Right cardiac atrium (tissue), 5 donors: ENCODE results near the gene CTNS. TPM values are rescaled to one million over a fixed set of nuclear protein-coding genes. Genes with fewer than 3 reads are reported as not detected.

ENCODE experiments used
- ATAC-seq, 2 donors: fragments of 200-7000 bp; cut with Tn5 transposase; one replicate each; pipeline versions ENCODE4 v1.8.0 to v1.9.1; 2020; ENCODE audit warnings: moderate library complexity in 2 of 2, mild to moderate bottlenecking in 1 of 2
- DNase-seq, 3 donors: peaks; one replicate each; pipeline ENCODE4 v3.0.0-alpha.2; 2020
- H3K27ac ChIP-seq: one replicate; pipeline ENCODE4 v1.5.1; 2013; ENCODE audit warnings: mild to moderate bottlenecking, low read length, control low read depth, moderate library complexity
- H3K27me3 ChIP-seq: one replicate; pipeline ENCODE4 v1.6.1; 2013; ENCODE audit not compliant: control insufficient read depth, insufficient read depth
- H3K4me1 ChIP-seq: one replicate; pipeline ENCODE4 v1.6.1; 2013; ENCODE audit warnings: low read length; ENCODE audit not compliant: control insufficient read depth, insufficient read depth
- H3K4me3 ChIP-seq: one replicate; pipeline ENCODE4 v1.5.1; 2013; ENCODE audit warnings: low read length, control low read depth
- H3K9me3 ChIP-seq: one replicate; pipeline ENCODE4 v1.6.1; 2013; ENCODE audit warnings: low read length; ENCODE audit not compliant: control insufficient read depth
- whole genome bisulfite sequencing: extraction: QIAGEN DNeasy Blood & Tissue Kit; methylation state at CpG from one replicate; pipeline ENCODE4 v1.1.7; 2013; 5-methylcytosine and 5-hydroxymethylcytosine counted together
- intact Hi-C, 4 donors: fragments of 100-400 bp; cut with DNase I; formaldehyde crosslinking; loops; one replicate each; pipeline versions ENCODE4 v1.11.0 to v1.14.0; 2022 to 2023
- polyA plus RNA-seq: library from polyadenylated mRNA; stranded (reverse); fragments of 200-250 nt; gene quantifications from one replicate; pipeline ENCODE4 v1.2.3, GENCODE V29; 2013
- total RNA-seq, 4 donors: library from RNA; stranded (reverse); fragmentation: NEBNext Ultra II Directional; extraction: Animal tissue kit (Norgen Biotek cat#: 25700); gene quantifications; one replicate each; pipeline ENCODE4 v1.2.1, GENCODE V29; 2021
- donor health status: healthy with polysubstance abuse.
- donor health status: DM: no; HTN: yes; CAD: no.
- donor health status: DM: no; HTN: no; CAD: no.
- donor health status: DM: no; HTN: yes; CAD: no; lungs with severe emphysema.
- donor health status: DM: yes; HTN: yes; CAD: no.

Gene CTNS
- total and polyA plus RNA-seq, 5 donors, result 7.4 to 10.5 (median 7.9) TPM

DNA sequence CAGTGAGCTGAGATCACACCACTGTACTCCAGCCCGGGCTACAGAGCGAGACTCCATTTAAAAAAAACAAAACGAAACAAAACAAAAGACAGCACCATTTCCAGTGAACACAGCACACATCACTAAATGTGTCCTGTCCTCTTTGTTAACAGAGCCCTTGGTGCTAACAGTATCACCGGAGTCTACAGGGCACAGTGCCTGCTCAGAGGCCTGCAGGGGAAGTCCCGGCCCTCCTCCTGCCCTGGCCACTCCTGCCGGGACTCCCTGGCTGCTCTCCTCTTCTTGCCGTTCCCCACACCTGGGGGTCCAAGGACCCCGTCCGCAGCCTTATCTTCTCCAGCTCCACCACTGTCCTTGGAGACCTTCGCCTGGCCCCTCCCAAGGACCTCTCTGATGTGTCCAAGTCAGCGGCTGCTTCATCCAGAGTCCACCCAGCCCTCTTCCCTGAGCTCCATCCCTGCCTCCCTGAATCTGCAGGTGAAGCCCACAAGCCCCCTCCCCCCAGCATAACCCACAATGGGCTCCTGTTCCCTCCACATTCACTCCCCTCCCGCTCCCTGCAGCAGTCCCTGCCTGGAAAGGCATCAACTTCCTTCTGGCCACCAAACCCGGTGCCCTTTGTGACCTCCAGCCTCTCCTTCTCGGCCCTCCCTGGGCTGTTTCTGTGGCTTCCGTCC is 35.9 kb upstream of the CTNS start:
- WGBS, result 85% methylated on average over 15 of the region's 15 CpGs
- intact Hi-C loops, result no loop called here
- Histone ChIP-seq H3K9me3 (no peaks in the 10 kb centered on the region), H3K4me1 (no peaks in the 10 kb centered on the region), H3K27me3 (no peaks in the 10 kb centered on the region), H3K4me3 (no peak overlapping the region), H3K27ac (no peak overlapping the region)
- no peak for DNase-seq
- no peak for ATAC-seq

DNA sequence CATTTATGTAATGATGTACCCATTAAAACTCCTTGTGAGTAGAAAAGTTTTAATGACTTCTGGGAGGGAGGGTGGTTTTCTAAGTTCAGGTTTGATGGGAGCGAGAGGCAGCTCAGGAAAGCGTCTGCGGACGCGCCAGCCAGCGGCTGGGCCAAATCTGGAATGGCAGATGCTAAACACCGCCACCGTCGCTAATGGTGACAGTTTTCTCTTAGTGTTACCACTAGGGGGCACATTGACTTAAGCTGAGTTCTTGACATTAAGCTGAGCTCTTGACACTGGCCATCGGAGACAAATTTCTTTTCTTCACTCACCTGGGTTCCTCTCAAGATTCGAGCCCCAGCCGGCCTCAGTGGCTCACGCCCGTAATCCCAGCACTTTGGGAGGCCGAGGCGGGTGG is 34.1 kb upstream of the CTNS start:
- H3K9me3 ChIP-seq, result no peaks in the 10 kb centered on the region
- 62% methylated on average over 16 of the region's 16 CpGs for whole genome bisulfite sequencing
- intact Hi-C loops, result no loop called here
- H3K27me3 ChIP-seq, result no peaks in the 10 kb centered on the region
- ATAC-seq (peak in 1 of 2 donors; percentile 45), DNase-seq (no peak)
- H3K4me1 ChIP-seq, result no peaks in the 10 kb centered on the region
- no peak overlapping the region for H3K4me3 ChIP-seq
- no peak overlapping the region for H3K27ac ChIP-seq

DNA sequence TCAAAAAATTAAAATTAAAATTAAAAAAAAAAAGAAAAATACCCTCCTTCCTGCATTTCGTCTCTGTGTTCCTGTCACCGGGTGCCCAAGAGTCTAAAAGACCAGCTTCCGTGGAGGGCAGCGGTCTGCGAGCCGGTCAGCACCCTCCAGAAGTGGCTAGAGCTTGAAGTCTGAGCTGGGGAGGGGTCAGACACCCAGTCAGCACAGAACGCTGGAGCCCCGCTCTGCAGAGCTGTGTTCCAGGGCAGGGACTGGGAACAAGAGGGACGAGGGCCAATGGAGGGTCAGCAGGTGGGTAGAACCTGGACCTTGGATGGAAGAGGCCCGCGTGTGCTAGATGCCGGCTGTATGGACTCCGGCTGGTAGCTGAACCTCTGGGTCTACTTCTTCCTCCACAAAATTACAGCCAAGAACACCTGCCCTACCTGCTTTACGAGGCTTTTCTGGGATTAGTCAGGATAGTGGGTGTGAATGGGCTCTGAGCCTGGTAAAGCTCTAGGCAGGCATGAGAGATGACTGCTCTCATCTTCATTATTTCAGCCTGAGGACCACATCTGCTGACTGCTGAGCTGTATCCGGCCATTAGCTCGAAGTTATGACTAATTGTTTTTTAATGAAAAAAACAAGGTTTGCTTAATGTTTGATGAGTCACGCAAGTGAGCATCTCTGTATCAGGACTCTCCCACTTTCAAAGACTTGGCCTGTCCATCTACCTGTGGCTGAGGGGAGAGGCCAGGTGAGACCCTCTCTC is 33.3 kb upstream of the CTNS start:
- Histone ChIP-seq H3K27me3 (no peaks in the 10 kb centered on the region), H3K4me1 (no peaks in the 10 kb centered on the region), H3K4me3 (no peak overlapping the region), H3K27ac (no peak overlapping the region), H3K9me3 (no peaks in the 10 kb centered on the region)
- WGBS, result 93% methylated on average over 17 of the region's 17 CpGs
- intact Hi-C loops, result no loop called here
- no peak for DNase-seq
- no peak for ATAC-seq

DNA sequence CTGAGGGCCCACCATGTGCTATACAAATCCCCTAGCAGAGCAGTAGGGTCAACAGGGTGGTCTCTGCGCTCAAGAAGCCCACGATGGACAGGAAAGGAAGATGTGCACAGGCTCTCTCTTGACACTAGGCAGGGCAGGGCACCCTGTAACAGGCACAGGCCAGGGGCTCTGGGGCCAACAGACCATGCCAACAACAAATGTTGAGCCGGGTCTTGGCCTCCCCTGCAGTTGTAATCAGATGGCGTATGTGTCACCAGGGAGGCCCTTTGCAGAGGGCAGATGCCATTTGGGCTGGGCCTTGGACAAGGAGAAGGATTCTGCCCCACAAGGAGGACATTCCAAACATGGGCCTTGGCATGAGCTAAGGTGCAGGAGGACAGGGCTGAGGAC is 32.7 kb upstream of the CTNS start:
- H3K4me3 ChIP-seq, result no peak overlapping the region
- DNase-seq (no peak), ATAC-seq (no peak)
- WGBS, result 87% methylated on average over 4 of the region's 4 CpGs
- H3K4me1 ChIP-seq, result no peaks in the 10 kb centered on the region
- no peaks in the 10 kb centered on the region for H3K9me3 ChIP-seq
- no peak overlapping the region for H3K27ac ChIP-seq
- H3K27me3 ChIP-seq, result no peaks in the 10 kb centered on the region
- intact Hi-C loops, result no loop called here

DNA sequence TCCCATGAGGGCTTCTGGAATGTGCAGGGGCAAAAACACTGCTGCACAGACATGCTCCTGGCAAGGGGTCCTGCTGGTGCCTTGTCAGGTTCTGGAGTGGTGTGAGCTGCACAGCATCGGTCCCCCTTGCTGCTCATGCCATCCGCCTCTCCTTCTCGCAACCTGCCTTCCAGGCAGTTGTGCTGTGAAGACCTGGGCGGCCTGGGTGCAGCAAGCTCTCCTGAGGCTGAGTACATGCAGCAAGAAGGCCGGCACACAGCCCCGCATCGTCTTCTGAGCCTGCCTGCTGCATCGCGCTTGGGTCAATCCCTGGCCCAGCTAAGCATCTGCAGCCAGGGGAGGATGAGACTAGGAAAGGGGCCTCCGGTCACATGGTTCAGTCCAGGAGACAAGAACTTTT is 26.9 kb upstream of the CTNS start:
- Histone ChIP-seq H3K9me3 (no peaks in the 10 kb centered on the region), H3K4me1 (no peaks in the 10 kb centered on the region), H3K27me3 (no peaks in the 10 kb centered on the region), H3K27ac (no peak overlapping the region), H3K4me3 (no peak overlapping the region)
- 95% methylated on average over 10 of the region's 10 CpGs for WGBS
- no peak for ATAC-seq
- intact Hi-C loops, result no loop called here
- DNase-seq, result no peak

DNA sequence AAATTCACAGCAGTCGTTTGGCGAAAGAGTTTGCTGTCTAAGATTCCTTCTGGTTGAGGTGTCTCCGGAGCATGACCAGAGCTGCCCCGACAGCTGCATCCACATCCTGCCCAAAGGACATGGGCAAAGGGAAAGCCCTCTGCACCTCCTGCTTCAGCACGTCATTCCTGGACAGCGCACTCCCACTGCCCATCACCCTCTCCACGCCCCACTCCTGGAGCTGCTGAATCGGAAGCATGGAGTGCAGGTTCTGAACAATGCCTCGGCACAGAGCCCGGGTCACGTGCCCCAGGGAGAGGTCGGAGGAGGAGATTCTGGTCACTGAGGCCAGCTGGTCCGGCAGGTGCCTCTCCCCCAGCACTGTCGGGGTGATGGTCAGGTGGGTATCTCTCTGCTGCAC is 26.0 kb upstream of the CTNS start:
- ATAC-seq, result peak in 1 of 2 donors; percentile 13
- H3K4me1 ChIP-seq, result no peaks in the 10 kb centered on the region
- H3K4me3 ChIP-seq, result no peak overlapping the region
- no peak for DNase-seq
- no peaks in the 10 kb centered on the region for H3K27me3 ChIP-seq
- intact Hi-C loops, result no loop called here
- H3K9me3 ChIP-seq, result no peaks in the 10 kb centered on the region
- no peak overlapping the region for H3K27ac ChIP-seq
- WGBS, result 76% methylated on average over 14 of the region's 14 CpGs

DNA sequence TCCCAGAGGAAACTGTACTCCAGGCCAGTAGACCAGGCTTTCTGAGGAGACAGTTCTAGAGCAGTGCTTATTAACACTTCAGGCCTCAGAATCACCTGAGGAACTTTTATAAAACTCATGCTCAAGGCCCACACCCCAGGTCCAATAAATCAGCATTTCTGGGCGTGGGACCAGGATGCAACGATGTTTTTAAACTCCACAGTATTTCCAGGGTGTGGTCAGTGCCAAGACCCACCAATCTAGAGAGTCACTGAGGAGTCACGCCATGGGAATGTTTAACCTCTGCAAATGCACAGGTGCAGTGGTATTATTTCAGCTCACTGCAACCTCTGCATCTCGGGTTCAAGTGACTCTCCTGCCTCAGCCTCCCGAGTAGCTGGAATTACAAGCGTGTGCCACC is 23.4 kb upstream of the CTNS start:
- Histone ChIP-seq H3K4me3 (no peak overlapping the region), H3K27me3 (no peaks in the 10 kb centered on the region), H3K27ac (no peak overlapping the region), H3K4me1 (no peaks in the 10 kb centered on the region), H3K9me3 (no peaks in the 10 kb centered on the region)
- intact Hi-C loops, result no loop called here
- no peak for ATAC-seq
- no peak for DNase-seq
- WGBS, result 95% methylated on average over 6 of the region's 6 CpGs

DNA sequence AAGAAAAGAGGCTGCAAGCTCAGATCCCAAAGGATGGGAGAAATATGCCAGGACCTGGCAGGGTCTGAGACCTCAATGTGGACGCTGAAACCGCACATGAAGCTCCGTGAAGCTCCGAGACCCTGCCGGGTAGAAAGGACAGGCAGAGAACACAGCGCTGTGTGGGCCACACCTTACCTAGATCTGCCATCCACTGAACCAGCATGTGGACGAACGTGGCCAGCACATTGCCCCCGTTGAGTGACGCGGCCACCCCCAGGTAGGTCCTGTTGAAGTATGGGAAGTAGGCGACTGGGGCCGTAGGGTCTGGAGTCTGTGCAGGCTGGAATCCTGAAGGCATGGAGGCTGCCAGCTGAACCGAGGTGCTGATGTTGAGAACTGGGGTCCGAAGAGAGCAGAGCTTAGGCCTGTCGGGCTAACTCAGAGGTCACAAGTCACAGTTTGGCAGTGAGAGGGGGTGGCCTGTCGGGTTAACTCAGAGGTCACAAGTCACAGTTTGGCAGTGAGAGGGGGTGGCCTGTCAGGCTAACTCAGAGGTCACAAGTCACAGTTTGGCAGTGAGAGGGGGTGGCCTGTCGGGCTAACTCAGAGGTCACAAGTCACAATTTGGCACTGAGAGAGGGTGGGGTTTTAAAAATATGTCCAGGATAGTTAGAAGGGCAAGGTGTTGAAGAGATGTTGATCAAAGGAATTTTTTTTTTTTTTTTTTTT is 21.2 kb upstream of the CTNS start:
- Histone ChIP-seq H3K9me3 (no peaks in the 10 kb centered on the region), H3K27ac (no peak overlapping the region), H3K4me3 (no peak overlapping the region), H3K27me3 (no peaks in the 10 kb centered on the region), H3K4me1 (no peaks in the 10 kb centered on the region)
- no peak for DNase-seq
- WGBS, result 93% methylated on average over 18 of the region's 18 CpGs
- no peak for ATAC-seq
- intact Hi-C loops, result no loop called here

DNA sequence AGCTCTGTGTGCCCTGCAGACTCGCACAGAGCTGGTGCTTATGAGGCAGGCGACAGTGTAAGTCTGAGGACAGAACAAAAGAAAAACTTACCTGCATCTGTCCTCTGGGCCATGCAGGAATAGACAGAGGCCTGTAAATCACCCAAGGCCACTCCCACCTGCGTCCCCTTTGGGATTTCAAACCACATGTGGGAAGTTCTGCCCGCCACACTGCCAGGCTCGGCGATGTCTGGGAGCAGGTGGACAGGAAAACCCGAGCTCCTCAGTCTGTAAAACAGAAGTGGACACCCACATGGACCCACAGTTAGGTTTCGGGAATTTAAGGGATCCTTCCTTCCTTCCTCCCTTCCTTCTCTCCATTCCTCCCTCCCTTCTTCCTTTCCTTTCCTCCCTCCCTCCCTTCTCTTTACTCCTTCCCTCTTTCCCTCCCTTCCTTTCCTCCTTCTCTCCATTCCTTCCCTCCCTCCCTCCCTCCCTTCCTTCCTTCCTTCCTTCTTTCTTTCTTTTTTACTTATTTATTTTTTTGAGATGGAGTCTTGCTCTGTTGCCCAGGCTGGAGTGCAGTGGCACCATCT is 15.3 kb upstream of the CTNS start:
- no peaks in the 10 kb centered on the region for H3K9me3 ChIP-seq
- H3K4me3 ChIP-seq, result no peak overlapping the region
- H3K27me3 ChIP-seq, result no peaks in the 10 kb centered on the region
- 97% methylated on average over 8 of the region's 8 CpGs for WGBS
- no peak for ATAC-seq
- no peak for DNase-seq
- H3K27ac ChIP-seq, result no peak overlapping the region
- H3K4me1 ChIP-seq, result no peaks in the 10 kb centered on the region
- intact Hi-C loops, result no loop called here

DNA sequence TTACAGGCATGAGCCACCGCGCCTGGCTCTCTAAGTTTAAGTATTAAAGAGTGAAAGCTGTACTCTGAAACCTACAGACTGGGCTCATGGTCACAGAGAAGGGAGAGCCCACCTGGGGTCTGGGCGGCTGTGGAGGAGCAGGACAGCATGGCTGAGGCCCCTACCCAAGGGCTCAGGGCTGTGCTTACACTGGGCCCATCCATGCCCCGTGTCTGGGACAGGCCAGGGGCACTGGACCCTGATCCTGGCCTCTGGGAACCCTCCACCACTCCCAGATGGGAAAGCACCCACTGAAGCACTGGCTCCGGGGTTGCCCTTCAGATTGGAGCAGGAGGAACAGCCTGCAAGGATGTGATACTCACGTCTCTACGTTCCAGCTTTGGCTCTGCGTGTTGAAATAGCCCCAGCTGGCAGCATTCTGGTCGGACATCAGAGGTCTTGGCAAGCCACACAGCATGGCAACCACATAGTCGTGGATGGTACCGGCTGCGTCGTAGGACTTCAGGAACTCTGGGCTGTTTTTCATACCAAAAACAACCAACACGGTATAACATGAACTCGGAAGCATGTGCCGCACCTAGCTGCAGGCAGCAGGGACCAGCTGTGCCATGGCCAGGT is 13.5 kb upstream of the CTNS start:
- ATAC-seq, result peak in 1 of 2 donors; percentile 24
- Histone ChIP-seq H3K27ac (no peak overlapping the region), H3K4me3 (no peak overlapping the region), H3K4me1 (no peaks in the 10 kb centered on the region), H3K27me3 (no peaks in the 10 kb centered on the region), H3K9me3 (no peaks in the 10 kb centered on the region)
- no peak for DNase-seq
- intact Hi-C loops, result no loop called here
- WGBS, result 94% methylated on average over 16 of the region's 16 CpGs
